ENCODE data around the gene SAFB2. TPM values are rescaled to one million over a fixed set of nuclear protein-coding genes. Genes with fewer than 3 reads are reported as not detected.

The SAFB2 gene
- total RNA-seq = 39.3 TPM

- DNase-seq = peak; percentile 100
Observed at GRCh38 chr19:5622465-5623396, at the start of gene SAFB2, which contains the start of gene SAFB. Gene SAFB2, minus strand, starts transcription at chr19:5622776. Its CDS starts 61 bp downstream, at chr19:5622715. Gene SAFB, plus strand, starts transcription at chr19:5623083. Its CDS starts 123 bp downstream, at chr19:5623206.

GRCh38 chr19:5671600-5671999 lies 49.0 kb upstream of the SAFB2 start:
- DNase-seq = no peak

- no peak for DNase-seq
Observed at GRCh38 chr19:5669212-5669611, 46.6 kb upstream of the SAFB2 start.

GRCh38 chr19:5667751-5668271 lies 45.2 kb upstream of the SAFB2 start:
- no peak for DNase-seq

GRCh38 chr19:5666921-5667610 lies 44.5 kb upstream of the SAFB2 start:
- DNase-seq = no peak

- DNase-seq = no peak
Observed at GRCh38 chr19:5665781-5666513, 43.4 kb upstream of the SAFB2 start.

- peak; percentile 43 for DNase-seq
Observed at GRCh38 chr19:5664515-5664914, 41.9 kb upstream of the SAFB2 start.

GRCh38 chr19:5663904-5664303 lies 41.3 kb upstream of the SAFB2 start:
- no peak for DNase-seq

GRCh38 chr19:5661483-5661882 lies 38.9 kb upstream of the SAFB2 start:
- no peak for DNase-seq

GRCh38 chr19:5655412-5655811 lies 32.8 kb upstream of the SAFB2 start:
- DNase-seq = no peak

- DNase-seq = no peak
Observed at GRCh38 chr19:5654931-5655330, 32.4 kb upstream of the SAFB2 start.

GRCh38 chr19:5652261-5652660 lies 29.7 kb upstream of the SAFB2 start:
- DNase-seq = no peak

- no peak for DNase-seq
Observed at GRCh38 chr19:5651361-5651760, 28.8 kb upstream of the SAFB2 start.

- no peak for DNase-seq
Observed at GRCh38 chr19:5648464-5648863, 25.9 kb upstream of the SAFB2 start.

GRCh38 chr19:5646703-5647102 lies 24.1 kb upstream of the SAFB2 start:
- no peak for DNase-seq

- DNase-seq = no peak
Observed at GRCh38 chr19:5645409-5645808, 22.8 kb upstream of the SAFB2 start.

GRCh38 chr19:5644037-5644436 lies 21.5 kb upstream of the SAFB2 start:
- no peak for DNase-seq

- no peak for DNase-seq
Observed at GRCh38 chr19:5643060-5643459, 20.5 kb upstream of the SAFB2 start.

GRCh38 chr19:5642204-5642603 lies 19.6 kb upstream of the SAFB2 start:
- no peak for DNase-seq

- peak; percentile 41 for DNase-seq
Observed at GRCh38 chr19:5641171-5641570, 18.6 kb upstream of the SAFB2 start.

- no peak for DNase-seq
Observed at GRCh38 chr19:5637971-5638370, 15.4 kb upstream of the SAFB2 start.

GRCh38 chr19:5635427-5635826 lies 12.9 kb upstream of the SAFB2 start:
- DNase-seq = no peak

Measured in tongue (tissue), 2 donors.